GM10266 (cell line): ENCODE data around the gene NAXD.

Source experiments
- DNase-seq: peaks from one replicate; pipeline ENCODE4 v3.0.0; 2012; ENCODE audit errors: extremely low spot score
- TF ChIP-seq, protein P1 (sequence below): IDR thresholded peaks from 2 replicates; pipeline ENCODE4 v1.5.1; 2012; ENCODE audit warnings: mild to moderate bottlenecking, low read depth; ENCODE audit not compliant: control insufficient read depth, insufficient read depth; ENCODE audit errors: missing control alignments

The NAXD gene

DNA sequence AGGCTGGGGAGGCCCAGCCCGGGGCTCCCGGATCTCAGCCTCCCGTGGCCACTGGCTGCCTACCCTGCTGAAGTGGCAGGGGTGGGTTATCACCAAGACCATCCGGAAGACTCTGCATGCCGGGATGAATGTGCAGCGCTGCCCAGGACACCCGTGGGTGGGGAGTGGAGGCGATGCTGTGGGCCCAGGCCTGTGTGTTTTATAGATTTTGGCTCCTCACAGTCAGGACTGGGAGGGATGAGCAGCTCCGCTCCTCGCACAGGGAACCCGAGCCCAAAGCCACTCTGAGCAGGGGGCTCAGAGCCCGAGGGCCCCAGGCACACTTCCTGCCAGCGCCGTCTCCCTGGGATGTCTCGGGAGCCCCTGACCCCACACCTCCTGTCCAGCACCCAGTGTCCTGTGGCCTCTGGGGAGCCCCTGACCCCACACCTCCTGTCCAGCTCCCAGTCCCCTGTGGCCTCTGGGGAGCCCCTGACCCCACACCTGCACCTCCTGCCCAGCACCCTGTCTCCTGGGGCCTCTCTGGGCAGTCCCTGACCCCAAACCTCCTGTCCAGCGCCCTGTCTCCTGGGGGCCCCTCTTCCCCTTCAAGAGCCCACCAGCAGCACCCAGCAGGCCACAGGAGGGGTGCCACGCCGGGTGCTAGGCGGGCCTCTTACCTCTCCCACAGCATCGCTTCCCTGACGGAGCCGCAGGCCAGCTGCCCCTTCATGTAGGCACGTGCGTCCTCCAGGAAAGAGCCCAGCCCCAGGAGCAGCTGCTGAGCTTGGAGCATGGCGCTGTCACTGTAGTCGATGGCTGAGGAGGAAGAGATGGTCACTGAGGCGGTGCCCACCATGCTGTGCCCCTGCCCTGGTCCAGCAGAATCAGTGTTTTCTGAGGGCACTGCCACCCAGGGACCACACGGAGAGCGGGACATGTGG, 31.4 kb downstream of the NAXD start:
- TF ChIP-seq, protein P1, sequence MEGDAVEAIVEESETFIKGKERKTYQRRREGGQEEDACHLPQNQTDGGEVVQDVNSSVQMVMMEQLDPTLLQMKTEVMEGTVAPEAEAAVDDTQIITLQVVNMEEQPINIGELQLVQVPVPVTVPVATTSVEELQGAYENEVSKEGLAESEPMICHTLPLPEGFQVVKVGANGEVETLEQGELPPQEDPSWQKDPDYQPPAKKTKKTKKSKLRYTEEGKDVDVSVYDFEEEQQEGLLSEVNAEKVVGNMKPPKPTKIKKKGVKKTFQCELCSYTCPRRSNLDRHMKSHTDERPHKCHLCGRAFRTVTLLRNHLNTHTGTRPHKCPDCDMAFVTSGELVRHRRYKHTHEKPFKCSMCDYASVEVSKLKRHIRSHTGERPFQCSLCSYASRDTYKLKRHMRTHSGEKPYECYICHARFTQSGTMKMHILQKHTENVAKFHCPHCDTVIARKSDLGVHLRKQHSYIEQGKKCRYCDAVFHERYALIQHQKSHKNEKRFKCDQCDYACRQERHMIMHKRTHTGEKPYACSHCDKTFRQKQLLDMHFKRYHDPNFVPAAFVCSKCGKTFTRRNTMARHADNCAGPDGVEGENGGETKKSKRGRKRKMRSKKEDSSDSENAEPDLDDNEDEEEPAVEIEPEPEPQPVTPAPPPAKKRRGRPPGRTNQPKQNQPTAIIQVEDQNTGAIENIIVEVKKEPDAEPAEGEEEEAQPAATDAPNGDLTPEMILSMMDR, result no peak
- no peak for DNase-seq

DNA sequence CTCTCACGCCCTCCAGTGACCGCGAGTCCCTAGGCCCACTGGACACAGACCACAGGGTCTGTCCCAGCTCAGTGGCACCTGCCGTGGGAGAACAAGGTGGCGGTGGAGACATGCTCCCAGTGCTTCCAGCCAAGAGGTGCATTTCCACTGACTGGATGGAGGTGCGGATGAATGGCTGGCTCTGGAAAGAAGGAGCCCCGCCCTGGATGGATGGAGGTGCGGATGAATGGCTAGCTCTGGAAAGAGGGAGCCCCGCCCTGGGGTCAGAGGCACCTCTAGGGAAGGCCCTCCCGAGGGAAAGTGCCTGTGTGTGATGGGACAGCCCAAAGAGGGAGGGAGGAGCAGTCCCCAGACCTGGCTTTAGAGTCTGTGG, 32.0 kb downstream of the NAXD start:
- TF ChIP-seq, protein P1, result no peak

DNA sequence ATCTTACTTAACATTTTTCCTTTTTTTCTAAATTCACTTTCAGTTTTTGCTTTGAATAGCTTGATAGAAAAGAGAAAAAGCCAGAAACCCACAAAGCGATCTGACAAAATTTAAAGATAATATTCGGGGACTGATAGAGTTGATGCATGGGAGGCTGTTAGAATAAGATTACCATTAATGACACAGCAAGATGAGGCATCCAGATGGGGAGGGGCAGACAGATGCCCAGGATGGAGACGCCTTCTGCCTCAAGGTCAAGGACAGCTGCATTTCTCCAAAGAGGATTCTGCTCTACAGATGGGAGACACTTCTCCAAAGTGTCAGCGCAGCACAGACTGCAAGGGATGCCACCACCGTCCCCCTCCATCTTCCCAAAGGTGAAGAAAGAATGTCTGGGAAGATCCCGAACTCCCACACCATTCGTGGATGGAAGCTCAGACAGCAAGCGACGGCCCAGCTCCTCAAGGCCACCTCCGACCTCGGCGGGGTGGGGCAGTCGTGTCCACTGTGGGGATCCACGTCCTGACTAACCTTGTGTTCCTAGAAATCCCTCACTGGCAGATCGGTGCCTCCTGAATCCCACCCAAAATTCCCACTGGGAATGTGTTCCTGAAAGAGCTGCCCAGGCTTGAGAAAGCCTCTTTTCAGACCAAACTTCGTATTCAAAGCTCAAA, 32.9 kb downstream of the NAXD start:
- TF ChIP-seq, protein P1, result no peak
- no peak for DNase-seq

More for the DNA sequence above, 32.0 kb downstream of the NAXD start:
- DNase-seq, result no peak

DNA sequence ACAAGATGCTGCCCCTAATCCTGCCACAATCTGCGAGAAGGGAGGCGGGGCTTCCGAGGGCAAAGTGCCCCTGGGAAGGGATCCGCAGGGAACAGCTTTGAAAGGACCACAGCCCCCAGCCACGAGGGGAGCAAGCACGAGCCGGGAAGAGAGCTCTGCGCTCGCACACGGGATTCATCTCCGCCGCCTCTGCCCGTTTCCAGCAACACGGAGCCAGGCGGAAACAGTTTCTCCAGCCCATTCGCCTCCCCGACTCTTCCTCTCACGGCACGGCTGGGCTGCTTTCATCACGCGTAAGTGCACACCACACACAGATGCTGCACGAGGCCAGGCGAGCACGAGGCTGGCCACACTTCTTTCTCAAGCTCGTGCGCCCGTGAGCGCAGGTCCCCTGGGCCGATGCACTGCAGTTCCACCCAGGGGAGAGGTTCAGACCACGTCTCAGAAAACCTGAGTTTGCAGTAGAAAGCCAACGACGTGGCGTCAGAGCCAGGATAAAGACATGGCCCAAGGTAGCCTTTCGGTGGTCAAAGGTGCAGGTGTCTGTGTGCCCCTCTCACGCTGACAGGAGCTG, 33.6 kb downstream of the NAXD start:
- TF ChIP-seq, protein P1, result no peak

DNA sequence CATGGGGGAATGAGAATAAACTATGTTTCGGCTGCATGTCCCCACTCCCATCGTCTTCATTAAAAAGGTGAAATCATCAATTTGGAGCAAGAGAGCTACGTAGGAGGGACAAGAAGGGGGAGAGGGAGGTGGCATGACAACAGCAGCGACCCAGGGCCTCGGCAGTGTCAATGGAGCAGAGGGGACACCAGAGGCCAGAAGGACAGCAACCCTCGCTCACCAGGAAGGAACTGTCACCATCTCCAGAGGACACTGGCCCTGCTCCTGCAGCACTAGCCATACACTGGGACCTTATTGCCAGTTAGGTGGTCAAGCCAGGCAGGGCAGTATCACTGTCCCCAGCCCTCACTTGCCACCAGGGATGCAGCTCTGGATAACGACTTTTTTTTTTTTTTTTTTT, 34.2 kb downstream of the NAXD start:
- no peak for DNase-seq
- TF ChIP-seq, protein P1, result no peak

More for the DNA sequence above, 33.6 kb downstream of the NAXD start:
- no peak for DNase-seq

DNA sequence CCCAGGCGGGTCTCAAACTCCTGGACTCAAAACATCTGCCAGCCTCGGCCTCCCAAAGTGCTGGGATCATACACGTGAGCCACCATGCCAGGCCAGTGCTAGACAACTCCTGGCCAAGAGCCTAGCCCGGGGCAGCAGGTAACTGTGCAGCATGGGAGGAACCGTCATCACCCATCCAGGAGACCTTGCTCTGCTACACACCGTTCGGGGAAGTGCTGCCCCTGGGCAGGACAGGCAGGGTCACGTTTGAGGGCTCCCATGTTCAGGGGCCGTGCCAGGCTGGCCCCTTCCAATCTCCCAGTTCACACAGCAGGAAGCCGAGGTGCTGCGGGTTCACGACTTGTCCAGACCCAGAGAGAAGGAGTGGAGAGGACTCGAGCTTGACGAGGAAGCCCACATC, 35.1 kb downstream of the NAXD start:
- no peak for DNase-seq
- TF ChIP-seq, protein P1, result no peak
